ENCODE results near the gene PPM1N. TPM values are rescaled to one million over a fixed set of nuclear protein-coding genes. Genes with fewer than 3 reads are reported as not detected.

PPM1N gene
- total and polyA plus RNA-seq, 4 donors, result 0.79 to 2.1 (median 1.6) TPM

DNA sequence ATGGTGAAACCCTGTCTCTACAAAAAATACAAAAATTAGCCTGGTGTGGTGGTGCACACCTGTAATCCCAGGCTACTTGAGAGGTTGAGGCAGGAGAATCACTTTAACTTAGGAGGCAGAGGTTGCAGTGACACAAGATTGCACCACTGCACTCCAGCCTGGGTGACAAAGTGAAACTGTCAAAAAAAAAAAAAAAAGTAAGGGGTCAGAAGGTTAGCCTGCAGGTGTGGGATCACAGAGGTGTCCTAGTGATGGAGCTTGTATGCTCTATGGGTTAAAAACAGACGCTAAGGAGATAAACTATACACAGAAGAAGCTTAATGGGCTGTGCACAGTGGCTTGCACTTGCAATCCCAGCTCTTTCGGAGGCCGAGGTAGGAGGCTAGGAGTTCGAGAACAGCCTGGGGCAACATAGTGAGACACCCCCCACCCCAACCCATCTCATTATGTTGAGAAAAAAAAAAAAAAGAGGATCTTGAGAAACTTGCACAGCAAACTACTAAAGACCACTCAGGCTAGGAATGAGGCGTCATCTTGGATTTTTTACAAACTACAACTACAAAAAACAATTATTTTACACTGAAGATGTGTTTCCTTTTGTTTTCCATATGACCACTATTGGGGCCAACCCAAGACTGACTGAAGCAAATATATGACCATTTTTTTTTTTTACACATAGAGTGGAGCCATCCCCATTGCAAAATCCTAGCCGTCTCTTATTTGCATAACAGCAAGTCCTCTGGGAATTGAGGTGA lies 22.5 kb upstream of the PPM1N start:
- Histone ChIP-seq H3K4me3 (ENCODE audit: low read depth, low read length) (no peak overlapping the region), H3K4me1 (ENCODE audit: control insufficient read depth, insufficient read depth, low read length) (peaks cover 20% of the 10 kb centered on the region), H3K27me3 (ENCODE audit: control insufficient read depth, insufficient read depth, low read length) (peaks cover 59% of the 10 kb centered on the region), H3K9me3 (ENCODE audit: control insufficient read depth, insufficient read depth, low read length) (no peaks in the 10 kb centered on the region), H3K36me3 (ENCODE audit: control insufficient read depth, insufficient read depth, low read length) (no peaks in the 10 kb centered on the region), H3K27ac (ENCODE audit: low read depth, low read length) (no peak overlapping the region)
- peak in 1 of 6 donors; percentile 61 for DNase-seq (ENCODE audit: low read depth in 4 of 6, low spot score in 6 of 6)
- 83% methylated on average over 2 of the region's 6 CpGs for WGBS (ENCODE audit: insufficient coverage)

- H3K9me3 ChIP-seq (ENCODE audit: control insufficient read depth, insufficient read depth, low read length), result no peaks in the 10 kb centered on the region
- WGBS (ENCODE audit: insufficient coverage), result 38% methylated on average over 3 of the region's 5 CpGs
- DNase-seq (ENCODE audit: low read depth in 4 of 6, low spot score in 6 of 6), result peak in 1 of 6 donors; percentile 54
- peaks cover 20% of the 10 kb centered on the region for H3K4me1 ChIP-seq (ENCODE audit: control insufficient read depth, insufficient read depth, low read length)
- H3K4me3 ChIP-seq (ENCODE audit: low read depth, low read length), result no peak overlapping the region
- H3K27me3 ChIP-seq (ENCODE audit: control insufficient read depth, insufficient read depth, low read length), result peaks cover 53% of the 10 kb centered on the region
- H3K36me3 ChIP-seq (ENCODE audit: control insufficient read depth, insufficient read depth, low read length), result no peaks in the 10 kb centered on the region
- no peak overlapping the region for H3K27ac ChIP-seq (ENCODE audit: low read depth, low read length)
These were observed 21.9 kb upstream of the PPM1N start for GRCh38 chr19:45476304-45476703.

DNA sequence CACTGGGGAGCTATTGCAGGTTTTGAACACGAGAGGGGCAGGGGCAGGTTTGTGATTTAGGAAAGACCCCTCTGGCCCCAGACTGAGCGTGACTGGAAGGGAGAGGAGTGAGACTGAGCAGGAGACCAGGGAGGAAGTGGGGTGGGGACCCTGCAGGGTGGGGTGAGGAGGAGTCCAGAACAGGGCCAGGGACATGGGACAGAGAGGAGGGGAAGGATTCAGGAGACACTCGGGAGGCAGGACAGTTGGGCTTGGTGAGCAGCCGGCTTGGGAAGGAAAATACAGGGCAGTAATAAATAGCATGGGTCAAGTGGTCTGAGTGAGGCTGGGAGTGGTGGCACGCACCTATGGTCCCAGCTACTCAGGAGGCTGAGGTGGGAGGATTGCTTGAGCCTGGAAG lies 21.1 kb upstream of the PPM1N start:
- no peak overlapping the region for H3K27ac ChIP-seq (ENCODE audit: low read depth, low read length)
- H3K36me3 ChIP-seq (ENCODE audit: control insufficient read depth, insufficient read depth, low read length), result no peaks in the 10 kb centered on the region
- peaks cover 17% of the 10 kb centered on the region for H3K4me1 ChIP-seq (ENCODE audit: control insufficient read depth, insufficient read depth, low read length)
- H3K27me3 ChIP-seq (ENCODE audit: control insufficient read depth, insufficient read depth, low read length), result peaks cover 44% of the 10 kb centered on the region
- no peak for DNase-seq (ENCODE audit: low read depth in 4 of 6, low spot score in 6 of 6)
- no peak overlapping the region for H3K4me3 ChIP-seq (ENCODE audit: low read depth, low read length)
- no peaks in the 10 kb centered on the region for H3K9me3 ChIP-seq (ENCODE audit: control insufficient read depth, insufficient read depth, low read length)
- 54% methylated on average over 4 of the region's 5 CpGs for WGBS (ENCODE audit: insufficient coverage)

DNA sequence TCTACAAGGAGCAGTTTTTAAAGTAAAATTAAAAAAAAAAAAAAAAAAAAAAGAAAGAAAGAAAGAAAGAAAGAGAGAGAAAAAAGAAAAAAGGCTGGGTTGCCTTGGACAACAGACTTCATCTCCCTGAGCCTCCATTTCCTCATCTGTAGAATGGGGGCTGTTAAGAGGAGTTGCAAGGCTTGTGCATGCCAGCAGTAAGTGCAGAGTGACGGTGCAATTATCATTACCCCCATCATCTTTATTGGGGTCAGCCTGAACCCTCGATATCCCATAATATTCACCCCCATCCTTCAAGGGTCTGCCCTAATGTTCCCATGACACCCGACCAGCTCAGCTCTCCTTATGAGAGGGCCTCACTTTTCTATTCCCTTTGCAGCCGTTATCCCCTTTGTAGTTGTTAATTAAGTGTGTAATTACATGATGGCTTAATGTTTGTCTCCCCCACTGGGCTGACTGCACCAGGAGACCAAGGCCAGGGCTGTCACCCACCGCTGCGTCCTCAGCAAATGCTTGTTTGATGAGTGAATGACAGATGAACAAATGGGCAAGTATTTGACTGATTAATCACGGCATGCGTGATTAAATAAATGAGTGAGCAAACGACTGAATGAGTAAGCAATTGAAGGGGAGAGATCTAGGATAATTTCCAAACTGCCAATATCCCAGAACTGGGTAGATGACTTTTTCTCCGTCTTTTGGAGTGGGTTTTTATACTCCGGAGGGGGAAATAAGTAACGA lies 20.4 kb upstream of the PPM1N start:
- 3% methylated on average over 11 of the region's 12 CpGs for WGBS (ENCODE audit: insufficient coverage)

GRCh38 chr19:45478454-45479238 lies 19.6 kb upstream of the PPM1N start:
- Histone ChIP-seq H3K4me1 (ENCODE audit: control insufficient read depth, insufficient read depth, low read length) (peaks cover 8% of the 10 kb centered on the region), H3K27ac (ENCODE audit: low read depth, low read length) (peak overlapping the region; percentile 95), H3K27me3 (ENCODE audit: control insufficient read depth, insufficient read depth, low read length) (peaks cover 29% of the 10 kb centered on the region), H3K4me3 (ENCODE audit: low read depth, low read length) (peak overlapping the region; percentile 77), H3K36me3 (ENCODE audit: control insufficient read depth, insufficient read depth, low read length) (no peaks in the 10 kb centered on the region), H3K9me3 (ENCODE audit: control insufficient read depth, insufficient read depth, low read length) (no peaks in the 10 kb centered on the region)
- WGBS (ENCODE audit: insufficient coverage), result under 1% methylated on average over 26 of the region's 39 CpGs
- DNase-seq (ENCODE audit: low read depth in 4 of 6, low spot score in 6 of 6), result peak; percentile 69 to 97 (median 90)

More for the DNA sequence above, 20.4 kb upstream of the PPM1N start:
- Histone ChIP-seq H3K36me3 (ENCODE audit: control insufficient read depth, insufficient read depth, low read length) (no peaks in the 10 kb centered on the region), H3K4me1 (ENCODE audit: control insufficient read depth, insufficient read depth, low read length) (peaks cover 11% of the 10 kb centered on the region), H3K27me3 (ENCODE audit: control insufficient read depth, insufficient read depth, low read length) (peaks cover 37% of the 10 kb centered on the region), H3K27ac (ENCODE audit: low read depth, low read length) (peak overlapping the region; percentile 95), H3K4me3 (ENCODE audit: low read depth, low read length) (peak overlapping the region; percentile 77), H3K9me3 (ENCODE audit: control insufficient read depth, insufficient read depth, low read length) (no peaks in the 10 kb centered on the region)
- DNase-seq (ENCODE audit: low read depth in 4 of 6, low spot score in 6 of 6), result peak in 2 of 6 donors; percentile 44 to 54

GRCh38 chr19:45483033-45483432 lies 15.2 kb upstream of the PPM1N start:
- H3K9me3 ChIP-seq (ENCODE audit: control insufficient read depth, insufficient read depth, low read length), result no peaks in the 10 kb centered on the region
- 90% methylated on average over 5 of the region's 5 CpGs for WGBS (ENCODE audit: insufficient coverage)
- DNase-seq (ENCODE audit: low read depth in 4 of 6, low spot score in 6 of 6), result no peak
- H3K4me3 ChIP-seq (ENCODE audit: low read depth, low read length), result no peak overlapping the region
- no peaks in the 10 kb centered on the region for H3K27me3 ChIP-seq (ENCODE audit: control insufficient read depth, insufficient read depth, low read length)
- peaks cover 8% of the 10 kb centered on the region for H3K36me3 ChIP-seq (ENCODE audit: control insufficient read depth, insufficient read depth, low read length)
- H3K27ac ChIP-seq (ENCODE audit: low read depth, low read length), result no peak overlapping the region
- H3K4me1 ChIP-seq (ENCODE audit: control insufficient read depth, insufficient read depth, low read length), result peaks cover 4% of the 10 kb centered on the region

DNA sequence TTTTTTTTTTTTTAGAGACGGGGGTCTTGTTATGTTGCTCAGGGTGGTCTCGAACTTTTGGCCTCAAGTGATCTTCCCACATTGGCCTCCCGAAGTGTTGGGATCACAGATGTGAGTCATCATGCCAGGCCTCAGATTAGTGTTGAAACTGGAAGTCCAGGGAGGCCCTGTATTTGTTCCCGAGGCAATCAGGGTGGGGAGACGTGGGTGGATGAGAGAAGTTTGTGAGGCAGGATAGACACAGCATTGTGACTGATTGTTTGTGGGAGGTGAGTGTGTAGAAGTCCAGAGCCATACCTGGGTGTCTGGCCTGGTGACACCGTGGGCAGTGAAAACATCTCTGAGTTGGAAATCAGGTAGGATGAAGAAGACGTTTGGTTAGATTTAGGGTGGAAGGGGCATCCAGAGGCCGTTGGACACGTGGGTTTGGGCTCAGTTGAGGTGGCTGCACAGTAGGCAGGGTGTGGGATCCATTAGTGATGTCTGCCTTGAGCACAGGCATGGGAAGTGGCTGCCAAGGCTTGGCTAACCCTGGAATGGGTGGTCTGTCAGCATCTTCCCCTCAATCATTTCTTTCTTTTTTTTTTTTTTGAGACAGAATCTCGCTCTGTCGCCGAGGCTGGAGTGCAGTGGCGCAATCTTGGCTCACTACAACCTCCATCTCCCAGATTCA lies 13.8 kb upstream of the PPM1N start:
- Histone ChIP-seq H3K9me3 (ENCODE audit: control insufficient read depth, insufficient read depth, low read length) (no peaks in the 10 kb centered on the region), H3K4me1 (ENCODE audit: control insufficient read depth, insufficient read depth, low read length) (no peaks in the 10 kb centered on the region), H3K27ac (ENCODE audit: low read depth, low read length) (no peak overlapping the region), H3K27me3 (ENCODE audit: control insufficient read depth, insufficient read depth, low read length) (no peaks in the 10 kb centered on the region), H3K4me3 (ENCODE audit: low read depth, low read length) (no peak overlapping the region), H3K36me3 (ENCODE audit: control insufficient read depth, insufficient read depth, low read length) (peaks cover 22% of the 10 kb centered on the region)
- WGBS (ENCODE audit: insufficient coverage), result 88% methylated on average over 10 of the region's 13 CpGs
- DNase-seq (ENCODE audit: low read depth in 4 of 6, low spot score in 6 of 6), result no peak

DNA sequence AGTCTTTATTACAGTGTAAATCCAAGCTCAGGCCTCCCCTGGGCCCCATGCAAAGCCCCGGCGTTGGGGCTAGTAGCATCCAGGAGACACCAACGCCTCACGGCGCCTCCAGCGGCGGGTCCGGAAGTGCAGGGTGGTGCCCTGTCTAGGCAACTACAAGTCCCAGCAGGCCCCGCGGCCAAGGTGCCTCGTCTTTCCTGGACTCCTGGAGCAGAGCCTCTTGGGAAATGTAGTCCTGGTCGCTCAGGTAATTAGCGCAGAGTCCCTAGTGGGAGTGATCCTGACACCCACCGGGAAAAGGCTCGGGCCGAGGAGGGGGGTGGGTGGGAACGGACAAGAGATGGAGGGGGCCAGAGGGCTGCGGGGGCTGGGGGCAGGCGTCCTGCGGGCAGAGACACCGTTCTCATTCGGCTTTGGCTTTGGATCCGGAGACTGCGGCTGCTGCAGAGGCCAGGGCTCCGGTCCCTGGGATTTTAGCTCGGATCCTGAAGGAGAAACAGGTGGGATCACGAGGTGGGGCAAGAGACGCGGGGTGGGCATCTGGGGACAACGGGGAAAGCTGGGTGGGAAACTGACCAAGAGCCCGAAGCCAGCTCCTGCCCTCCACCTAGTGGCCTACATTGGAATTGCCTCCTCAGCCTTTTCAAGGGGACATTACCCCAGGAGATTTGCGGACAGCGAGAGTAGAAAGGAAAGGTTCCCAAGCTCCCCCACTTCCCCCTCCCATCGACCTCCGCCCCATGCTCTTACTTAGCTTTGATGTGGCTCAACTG lies 12.8 kb upstream of the PPM1N start:
- Histone ChIP-seq H3K4me1 (ENCODE audit: control insufficient read depth, insufficient read depth, low read length) (no peaks in the 10 kb centered on the region), H3K9me3 (ENCODE audit: control insufficient read depth, insufficient read depth, low read length) (no peaks in the 10 kb centered on the region), H3K27ac (ENCODE audit: low read depth, low read length) (peak overlapping the region; percentile 54), H3K36me3 (ENCODE audit: control insufficient read depth, insufficient read depth, low read length) (peaks cover 29% of the 10 kb centered on the region), H3K4me3 (ENCODE audit: low read depth, low read length) (peak overlapping the region; percentile 65), H3K27me3 (ENCODE audit: control insufficient read depth, insufficient read depth, low read length) (no peaks in the 10 kb centered on the region)
- peak in 5 of 6 donors; percentile 67 to 96 (median 83) for DNase-seq (ENCODE audit: low read depth in 4 of 6, low spot score in 6 of 6)
- 3% methylated on average over 31 of the region's 35 CpGs for WGBS (ENCODE audit: insufficient coverage)
